H9 (cell line): ENCODE measurements around the gene SLC16A7. TPM values are rescaled to one million over a fixed set of nuclear protein-coding genes. Genes with fewer than 3 reads are reported as not detected.

Experiments used
- DNase-seq: peaks from one replicate; pipeline ENCODE4 v3.0.0-alpha.2; 2017
- H2AFZ ChIP-seq: one replicate; pipeline ENCODE4 v1.6.1; 2013; ENCODE audit warnings: mild to moderate bottlenecking, low read length, control low read depth, moderate library complexity
- H2AK5ac ChIP-seq: 2 replicates; pipeline ENCODE4 v1.6.1; 2013; ENCODE audit warnings: low read length, control low read depth, mixed read lengths; ENCODE audit not compliant: insufficient read length
- H2BK120ac ChIP-seq: one replicate; pipeline ENCODE4 v1.6.1; 2013; ENCODE audit warnings: low read depth, mild to moderate bottlenecking, low read length, control low read depth, inconsistent platforms; ENCODE audit not compliant: poor library complexity, severe bottlenecking
- H2BK12ac ChIP-seq: 2 replicates; pipeline ENCODE4 v1.6.1; 2013; ENCODE audit warnings: low read length, control low read depth, mixed read lengths, low read depth; ENCODE audit not compliant: insufficient read length
- H2BK15ac ChIP-seq: 2 replicates; pipeline ENCODE4 v1.6.1; 2013; ENCODE audit warnings: low read depth, low read length, control low read depth
- H2BK20ac ChIP-seq: one replicate; pipeline ENCODE4 v1.6.1; 2013; ENCODE audit warnings: low read depth, mild to moderate bottlenecking, low read length, control low read depth, inconsistent platforms; ENCODE audit not compliant: poor library complexity, severe bottlenecking
- H2BK5ac ChIP-seq: 2 replicates; pipeline ENCODE4 v1.6.1; 2013; ENCODE audit warnings: low read length, control low read depth, mixed read lengths; ENCODE audit not compliant: insufficient read length
- H3K14ac ChIP-seq: 2 replicates; pipeline ENCODE4 v1.6.1; 2013; ENCODE audit warnings: low read length, control low read depth; ENCODE audit not compliant: insufficient read depth
- H3K18ac ChIP-seq: 2 replicates; pipeline ENCODE4 v1.6.1; 2013; ENCODE audit warnings: low read depth, mild to moderate bottlenecking, mixed read lengths, low read length, control low read depth; ENCODE audit not compliant: insufficient read length
- H3K23ac ChIP-seq: 2 replicates; pipeline ENCODE4 v1.6.1; 2013; ENCODE audit warnings: low read length, control low read depth, mixed read lengths, low read depth; ENCODE audit not compliant: insufficient read length
- H3K23me2 ChIP-seq: 2 replicates; pipeline ENCODE4 v1.6.1; 2013; ENCODE audit warnings: low read depth, mild to moderate bottlenecking, mixed read lengths, low read length, control low read depth; ENCODE audit not compliant: insufficient read length, poor library complexity, severe bottlenecking
- H3K27ac ChIP-seq: 2 replicates; pipeline ENCODE4 v1.5.1; 2013; ENCODE audit warnings: low read length, control low read depth, mixed read lengths, low read depth; ENCODE audit not compliant: insufficient read length
- H3K27me3 ChIP-seq: 2 replicates; pipeline ENCODE4 v1.6.1; 2013; ENCODE audit warnings: low read length, control low read depth, inconsistent platforms; ENCODE audit not compliant: insufficient read depth
- H3K4ac ChIP-seq: 2 replicates; pipeline ENCODE4 v1.6.1; 2013; ENCODE audit warnings: low read depth, mild to moderate bottlenecking, control low read depth, inconsistent platforms, low read length, moderate library complexity
- H3K4me1 ChIP-seq: 2 replicates; pipeline ENCODE4 v1.6.1; 2013; ENCODE audit warnings: low read length, control low read depth, inconsistent platforms; ENCODE audit not compliant: insufficient read depth
- H3K4me2 ChIP-seq: 2 replicates; pipeline ENCODE4 v1.6.1; 2013; ENCODE audit warnings: low read length, control low read depth, mixed read lengths; ENCODE audit not compliant: insufficient read length, insufficient read depth
- H3K56ac ChIP-seq: 2 replicates; pipeline ENCODE4 v1.6.1; 2013; ENCODE audit warnings: low read depth, mild to moderate bottlenecking, mixed read lengths, low read length, control low read depth; ENCODE audit not compliant: insufficient read length
- H3K79me1 ChIP-seq: 2 replicates; pipeline ENCODE4 v1.6.1; 2013; ENCODE audit warnings: low read depth, mild to moderate bottlenecking, moderate library complexity, low read length, control low read depth, inconsistent platforms; ENCODE audit not compliant: insufficient read depth, poor library complexity, severe bottlenecking
- H3K79me2 ChIP-seq: 2 replicates; pipeline ENCODE4 v1.6.1; 2013; ENCODE audit warnings: low read length, control low read depth, inconsistent platforms; ENCODE audit not compliant: insufficient read depth
- H3K9ac ChIP-seq: 2 replicates; pipeline ENCODE4 v1.6.1; 2013; ENCODE audit warnings: low read length, control low read depth, mixed read lengths; ENCODE audit not compliant: insufficient read length; ENCODE audit errors: extremely low read depth
- H3K9me3 ChIP-seq: one replicate; pipeline ENCODE4 v1.6.1; 2013; ENCODE audit warnings: low read depth, low read length, inconsistent platforms; ENCODE audit not compliant: control insufficient read depth
- H3T11ph ChIP-seq: one replicate; pipeline ENCODE4 v1.6.1; 2013; ENCODE audit warnings: mild to moderate bottlenecking, low read length, control low read depth, inconsistent platforms
- H4K20me1 ChIP-seq: one replicate; pipeline ENCODE4 v1.6.1; 2013; ENCODE audit not compliant: control insufficient read depth, insufficient read length, insufficient read depth
- H4K5ac ChIP-seq: 2 replicates; pipeline ENCODE4 v1.6.1; 2013; ENCODE audit warnings: low read depth, mild to moderate bottlenecking, mixed read lengths, low read length, control low read depth; ENCODE audit not compliant: insufficient read length
- H4K8ac ChIP-seq: replicated peaks from 2 replicates; pipeline ENCODE4 v1.6.1; 2013; ENCODE audit warnings: low read length, control low read depth, mixed read lengths, low read depth; ENCODE audit not compliant: insufficient read length
- H4K91ac ChIP-seq: 2 replicates; pipeline ENCODE4 v1.6.1; 2013; ENCODE audit warnings: low read depth, mild to moderate bottlenecking, moderate library complexity, mixed read lengths, low read length, control low read depth; ENCODE audit not compliant: insufficient read length
- H3K27ac Mint-ChIP-seq, 3 experiments: 2 replicates in 2 of 3; 3 replicates in 1 of 3; pipeline ENCODE4 v1.8.0; 2020 to 2021; ENCODE audit warnings: mixed read lengths in 3 of 3, mild to moderate bottlenecking in 1 of 3, moderate library complexity in 1 of 3
- H3K27me3 Mint-ChIP-seq: 2 replicates; pipeline ENCODE4 v1.8.0; 2021; ENCODE audit warnings: low read depth, mild to moderate bottlenecking, moderate library complexity, mixed read lengths
- H3K36me3 Mint-ChIP-seq, 3 experiments: 2 replicates in 2 of 3; 3 replicates in 1 of 3; pipeline ENCODE4 v1.8.0; 2020 to 2021; ENCODE audit warnings: low read depth in 3 of 3, mixed read lengths in 3 of 3; ENCODE audit not compliant: insufficient read depth in 1 of 3
- H3K4me1 Mint-ChIP-seq, 2 experiments: 2 replicates each; pipeline ENCODE4 v1.8.0; 2020; ENCODE audit warnings: mixed read lengths in 2 of 2
- H3K4me3 Mint-ChIP-seq, 2 experiments: 2 replicates in 1 of 2; 3 replicates in 1 of 2; pipeline ENCODE4 v1.8.0; 2020 to 2021; ENCODE audit warnings: mild to moderate bottlenecking in 2 of 2, mixed read lengths in 2 of 2, moderate library complexity in 1 of 2
- H3K9me3 Mint-ChIP-seq, 2 experiments: 2 replicates in 1 of 2; 3 replicates in 1 of 2; pipeline ENCODE4 v1.8.0; 2020; ENCODE audit warnings: mild to moderate bottlenecking in 2 of 2, mixed read lengths in 2 of 2, moderate library complexity in 1 of 2
- whole genome bisulfite sequencing: extraction: QIAGEN DNeasy Blood & Tissue Kit; methylation state at CpG from one replicate; pipeline ENCODE4 v1.1.7; 2013; ENCODE audit warnings: missing lambda C conversion rate, low lambda C conversion rate, mixed read lengths; ENCODE audit not compliant: insufficient read length; ENCODE audit errors: extremely low coverage; 5-methylcytosine and 5-hydroxymethylcytosine counted together
- total RNA-seq: library from RNA; stranded (reverse); gene quantifications from 2 replicates; pipeline ENCODE4 v1.2.1, GENCODE V29; 2021
- TF ChIP-seq, protein P1 (sequence below): fragments of 200-600 bp; sonication (generic); conservative IDR thresholded peaks from 3 replicates; pipeline ENCODE4 v1.8.0; 2021; ENCODE audit warnings: antibody characterized with exemption, mild to moderate bottlenecking

SLC16A7 gene
- total RNA-seq, 1 experiment from 2014 or later, result 2.2 TPM

GRCh38 chr12:59652130-59652529, 56.3 kb downstream of the SLC16A7 start:
- H2AK5ac ChIP-seq, result no peak overlapping the region
- no peak overlapping the region for H3K27ac Mint-ChIP-seq
- H3K27me3 ChIP-seq, result no peaks in the 10 kb centered on the region
- no peak overlapping the region for H4K8ac ChIP-seq
- no peak overlapping the region for H3T11ph ChIP-seq
- H4K20me1 ChIP-seq, result no peaks in the 10 kb centered on the region
- H3K9me3 Mint-ChIP-seq, result peaks cover 0 to 3% of the 10 kb centered on the region in 2 experiments; a peak in 2 of 5 replicates
- no peak overlapping the region for H3K4me3 Mint-ChIP-seq
- H3K4me2 ChIP-seq, result no peak overlapping the region
- H2BK120ac ChIP-seq, result no peak overlapping the region
- H2BK20ac ChIP-seq, result no peak overlapping the region
- H3K79me2 ChIP-seq, result no peaks in the 10 kb centered on the region
- H2BK5ac ChIP-seq, result no peak overlapping the region
- H3K36me3 Mint-ChIP-seq, result no peaks in the 10 kb centered on the region
- H3K23ac ChIP-seq, result no peak overlapping the region
- H2BK15ac ChIP-seq, result no peak overlapping the region
- no peak overlapping the region for H4K5ac ChIP-seq
- no peak overlapping the region for H3K9ac ChIP-seq
- H3K4ac ChIP-seq, result no peak overlapping the region
- no peak overlapping the region for H3K14ac ChIP-seq
- no peak overlapping the region for H2BK12ac ChIP-seq
- H3K27ac ChIP-seq, result no peak overlapping the region
- no CpG with 5 or more reads among the region's 1 CpG for WGBS
- H3K18ac ChIP-seq, result no peak overlapping the region
- no peak for DNase-seq
- H4K91ac ChIP-seq, result no peak overlapping the region
- no peaks in the 10 kb centered on the region for H3K4me1 ChIP-seq
- TF ChIP-seq, protein P1, sequence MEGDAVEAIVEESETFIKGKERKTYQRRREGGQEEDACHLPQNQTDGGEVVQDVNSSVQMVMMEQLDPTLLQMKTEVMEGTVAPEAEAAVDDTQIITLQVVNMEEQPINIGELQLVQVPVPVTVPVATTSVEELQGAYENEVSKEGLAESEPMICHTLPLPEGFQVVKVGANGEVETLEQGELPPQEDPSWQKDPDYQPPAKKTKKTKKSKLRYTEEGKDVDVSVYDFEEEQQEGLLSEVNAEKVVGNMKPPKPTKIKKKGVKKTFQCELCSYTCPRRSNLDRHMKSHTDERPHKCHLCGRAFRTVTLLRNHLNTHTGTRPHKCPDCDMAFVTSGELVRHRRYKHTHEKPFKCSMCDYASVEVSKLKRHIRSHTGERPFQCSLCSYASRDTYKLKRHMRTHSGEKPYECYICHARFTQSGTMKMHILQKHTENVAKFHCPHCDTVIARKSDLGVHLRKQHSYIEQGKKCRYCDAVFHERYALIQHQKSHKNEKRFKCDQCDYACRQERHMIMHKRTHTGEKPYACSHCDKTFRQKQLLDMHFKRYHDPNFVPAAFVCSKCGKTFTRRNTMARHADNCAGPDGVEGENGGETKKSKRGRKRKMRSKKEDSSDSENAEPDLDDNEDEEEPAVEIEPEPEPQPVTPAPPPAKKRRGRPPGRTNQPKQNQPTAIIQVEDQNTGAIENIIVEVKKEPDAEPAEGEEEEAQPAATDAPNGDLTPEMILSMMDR, result no peak
- H2AFZ ChIP-seq, result no peak overlapping the region
- no peaks in the 10 kb centered on the region for H3K23me2 ChIP-seq
- no peaks in the 10 kb centered on the region for H3K9me3 ChIP-seq
- no peak overlapping the region for H3K56ac ChIP-seq
- H3K4me1 Mint-ChIP-seq, result no peaks in the 10 kb centered on the region
- no peaks in the 10 kb centered on the region for H3K27me3 Mint-ChIP-seq
- no peaks in the 10 kb centered on the region for H3K79me1 ChIP-seq
